ENCODE measurements around the gene CYP1A2. TPM values are rescaled to one million over a fixed set of nuclear protein-coding genes. Genes with fewer than 3 reads are reported as not detected.

Gene CYP1A2
- total RNA-seq, 1 experiment from 2014 or later, result not detected

DNA sequence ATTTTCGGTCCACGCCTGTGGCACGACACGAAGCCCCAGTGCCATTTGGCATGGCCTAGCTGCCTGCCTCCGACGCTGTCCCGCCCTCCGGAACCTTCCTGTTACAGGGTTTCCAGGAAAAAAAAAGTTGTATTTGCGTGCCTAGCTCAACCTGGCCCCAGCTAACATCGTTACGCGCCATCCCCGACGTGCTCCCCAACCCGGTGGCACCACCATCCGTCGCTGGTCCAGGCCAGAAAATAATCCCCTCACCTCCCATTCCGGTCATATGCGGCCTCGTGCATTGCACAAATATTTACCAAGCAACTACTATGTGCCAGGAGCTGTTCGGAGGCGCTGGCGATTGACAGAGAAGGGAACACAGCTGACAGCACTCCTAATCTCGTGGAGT is 21.9 kb upstream of the CYP1A2 start:
- H2BK120ac ChIP-seq (ENCODE audit: low read depth, low read length, poor library complexity, severe bottlenecking), result no peak overlapping the region
- H3K27ac Mint-ChIP-seq, result no peak overlapping the region
- WGBS (ENCODE audit: extremely low coverage, insufficient read length, low lambda C conversion rate), result no CpG with 5 or more reads among the region's 24 CpGs
- H2BK12ac ChIP-seq (ENCODE audit: insufficient read length, low read depth, low read length), result no peak overlapping the region
- H3K4me1 ChIP-seq (ENCODE audit: insufficient read depth, low read length), result no peaks in the 10 kb centered on the region; the same call in 1 of the 2 replicates
- H4K20me1 ChIP-seq (ENCODE audit: control insufficient read depth, insufficient read depth, insufficient read length), result no peaks in the 10 kb centered on the region
- H2AFZ ChIP-seq (ENCODE audit: low read length), result no peak overlapping the region
- H2BK5ac ChIP-seq (ENCODE audit: insufficient read length, low read length), result no peak overlapping the region
- H3K4me2 ChIP-seq (ENCODE audit: insufficient read depth, insufficient read length, low read length), result peak overlapping the region; percentile 79
- no peak overlapping the region for H3K9ac ChIP-seq (ENCODE audit: extremely low read depth, insufficient read length, low read length)
- peaks cover 12% of the 10 kb centered on the region for H3K23me2 ChIP-seq (ENCODE audit: insufficient read length, low read depth, low read length, poor library complexity, severe bottlenecking)
- no peak overlapping the region for H3T11ph ChIP-seq (ENCODE audit: low read length)
- H3K14ac ChIP-seq (ENCODE audit: insufficient read depth, low read length), result peak overlapping the region; percentile 50; the same call in 1 of the 2 replicates
- H2BK15ac ChIP-seq (ENCODE audit: low read depth, low read length), result no peak overlapping the region
- H2BK20ac ChIP-seq (ENCODE audit: low read depth, low read length, poor library complexity, severe bottlenecking), result no peak overlapping the region
- no peak overlapping the region for H4K91ac ChIP-seq (ENCODE audit: insufficient read length, low read depth, low read length)
- no peak overlapping the region for H2AK5ac ChIP-seq (ENCODE audit: insufficient read length, low read length)
- TF ChIP-seq, protein P1, sequence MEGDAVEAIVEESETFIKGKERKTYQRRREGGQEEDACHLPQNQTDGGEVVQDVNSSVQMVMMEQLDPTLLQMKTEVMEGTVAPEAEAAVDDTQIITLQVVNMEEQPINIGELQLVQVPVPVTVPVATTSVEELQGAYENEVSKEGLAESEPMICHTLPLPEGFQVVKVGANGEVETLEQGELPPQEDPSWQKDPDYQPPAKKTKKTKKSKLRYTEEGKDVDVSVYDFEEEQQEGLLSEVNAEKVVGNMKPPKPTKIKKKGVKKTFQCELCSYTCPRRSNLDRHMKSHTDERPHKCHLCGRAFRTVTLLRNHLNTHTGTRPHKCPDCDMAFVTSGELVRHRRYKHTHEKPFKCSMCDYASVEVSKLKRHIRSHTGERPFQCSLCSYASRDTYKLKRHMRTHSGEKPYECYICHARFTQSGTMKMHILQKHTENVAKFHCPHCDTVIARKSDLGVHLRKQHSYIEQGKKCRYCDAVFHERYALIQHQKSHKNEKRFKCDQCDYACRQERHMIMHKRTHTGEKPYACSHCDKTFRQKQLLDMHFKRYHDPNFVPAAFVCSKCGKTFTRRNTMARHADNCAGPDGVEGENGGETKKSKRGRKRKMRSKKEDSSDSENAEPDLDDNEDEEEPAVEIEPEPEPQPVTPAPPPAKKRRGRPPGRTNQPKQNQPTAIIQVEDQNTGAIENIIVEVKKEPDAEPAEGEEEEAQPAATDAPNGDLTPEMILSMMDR (conservative IDR thresholded peaks at IDR 0.05), result no peak
- H3K4ac ChIP-seq (ENCODE audit: low read depth, low read length), result no peak overlapping the region
- peaks cover 80% of the 10 kb centered on the region for H3K27me3 Mint-ChIP-seq (ENCODE audit: low read depth)
- H3K79me1 ChIP-seq (ENCODE audit: insufficient read depth, low read depth, low read length, poor library complexity, severe bottlenecking), result no peaks in the 10 kb centered on the region
- H3K27ac ChIP-seq (ENCODE audit: insufficient read length, low read depth, low read length), result no peak overlapping the region
- no peak overlapping the region for H3K18ac ChIP-seq (ENCODE audit: insufficient read length, low read depth, low read length)
- no peaks in the 10 kb centered on the region for H3K79me2 ChIP-seq (ENCODE audit: insufficient read depth, low read length)
- no peak for DNase-seq
- H3K9me3 ChIP-seq (ENCODE audit: control insufficient read depth, low read depth, low read length), result no peaks in the 10 kb centered on the region
- no peak overlapping the region for H4K8ac ChIP-seq (replicated peaks; ENCODE audit: insufficient read length, low read depth, low read length)
- H4K5ac ChIP-seq (ENCODE audit: insufficient read length, low read depth, low read length), result no peak overlapping the region
- peaks cover 7% of the 10 kb centered on the region; the same call in 1 of the 2 replicates for H3K27me3 ChIP-seq (ENCODE audit: insufficient read depth, low read length)
- peaks cover 12% of the 10 kb centered on the region in 2 experiments for H3K4me1 Mint-ChIP-seq
- no peak overlapping the region for H3K23ac ChIP-seq (ENCODE audit: insufficient read length, low read depth, low read length)
- no peak overlapping the region for H3K56ac ChIP-seq (ENCODE audit: insufficient read length, low read depth, low read length)
- peak overlapping the region; percentile 59 to 80 for H3K4me3 Mint-ChIP-seq
- H3K36me3 Mint-ChIP-seq (ENCODE audit: insufficient read depth in 1 of 3, low read depth in 3 of 3), result no peaks in the 10 kb centered on the region; a peak in 2 of 7 replicates
- H3K9me3 Mint-ChIP-seq, result peaks cover 6 to 12% of the 10 kb centered on the region in 2 experiments

Measured in H9 (cell line).